Aorta (tissue), 5 donors: ENCODE data around the gene SPC25. TPM values are rescaled to one million over a fixed set of nuclear protein-coding genes. Genes with fewer than 3 reads are reported as not detected.

Experiments used
- ATAC-seq: fragments of 200-7000 bp; cut with Tn5 transposase; one replicate; pipeline ENCODE4 v1.9.1; 2022; ENCODE audit warnings: moderate library complexity; ENCODE audit not compliant: low FRiP score
- DNase-seq, 2 donors: peaks; one replicate each; pipeline ENCODE4 v3.0.0-alpha.2; 2020
- H3K27ac ChIP-seq, 2 donors: one replicate each; pipeline ENCODE4 v1.5.1; 2013; ENCODE audit warnings: low read length in 2 of 2, mild to moderate bottlenecking in 2 of 2, moderate library complexity in 2 of 2, control low read depth in 1 of 2, inconsistent platforms in 1 of 2, low read depth in 1 of 2
- H3K27me3 ChIP-seq, 2 donors: one replicate each; pipeline ENCODE4 v1.6.1; 2013; ENCODE audit warnings: control low read depth in 1 of 2, low read length in 1 of 2, mild to moderate bottlenecking in 1 of 2, moderate library complexity in 1 of 2; ENCODE audit not compliant: insufficient read depth in 2 of 2, control insufficient read depth in 1 of 2
- H3K36me3 ChIP-seq, 2 donors: one replicate each; pipeline ENCODE4 v1.6.1; 2013; ENCODE audit warnings: control low read depth in 1 of 2, low read length in 1 of 2, mild to moderate bottlenecking in 1 of 2; ENCODE audit not compliant: insufficient read depth in 2 of 2, control insufficient read depth in 1 of 2
- H3K4me1 ChIP-seq, 2 donors: one replicate each; pipeline ENCODE4 v1.6.1; 2013; ENCODE audit warnings: low read length in 2 of 2, control low read depth in 1 of 2, mild to moderate bottlenecking in 1 of 2, moderate library complexity in 1 of 2; ENCODE audit not compliant: insufficient read depth in 2 of 2, control insufficient read depth in 1 of 2
- H3K4me3 ChIP-seq, 2 donors: one replicate each; pipeline ENCODE4 v1.5.1; 2013; ENCODE audit warnings: low read length in 2 of 2, control low read depth in 1 of 2, mild to moderate bottlenecking in 1 of 2
- H3K9me3 ChIP-seq: one replicate; pipeline ENCODE4 v1.6.1; 2013; ENCODE audit warnings: mild to moderate bottlenecking, low read length; ENCODE audit not compliant: control insufficient read depth
- WGBS, 2 donors: extraction: QIAGEN DNeasy Blood & Tissue Kit; methylation state at CpG; one replicate each; pipeline ENCODE4 v1.1.7; 2013; 5-methylcytosine and 5-hydroxymethylcytosine counted together
- intact Hi-C, 2 donors: fragments of 100-400 bp; cut with DNase I; formaldehyde crosslinking; loops; one replicate each; pipeline versions ENCODE4 v1.14.2 to v1.15.0; 2022
- polyA plus RNA-seq, 2 donors: library from polyadenylated mRNA; stranded (reverse); fragments of 200-250 nt; gene quantifications; one replicate each; pipeline ENCODE4 v1.2.3, GENCODE V29; 2013
- total RNA-seq, 2 donors: library from RNA; stranded (reverse); fragmentation: NEBNext Ultra II Directional; extraction: Animal tissue kit (Norgen Biotek cat#: 25700); gene quantifications; one replicate each; pipeline ENCODE4 v1.2.1, GENCODE V29; 2021
- donor health status: healthy with polysubstance abuse.
- donor health status: Bipolar disorder and iron deficiency.
- donor health status: DM: no; HTN: no; CAD: no.
- donor health status: DM: no; HTN: no; CAD: no.
- donor health status: DM: yes; HTN: yes; CAD: no.

SPC25 gene
- total and polyA plus RNA-seq, 4 donors = 0.23 to 1.0 (median 0.76) TPM

GRCh38 chr2:168848225-168848624 lies 42.0 kb downstream of the SPC25 start:
- DNase-seq (no peak), ATAC-seq (no peak)
- Histone ChIP-seq H3K4me1 (no peaks in the 10 kb centered on the region), H3K27ac (no peak overlapping the region), H3K4me3 (no peak overlapping the region), H3K9me3 (peaks cover 1% of the 10 kb centered on the region), H3K27me3 (no peaks in the 10 kb centered on the region), H3K36me3 (no peaks in the 10 kb centered on the region)
- WGBS, 2 donors = 90% methylated on average over 3 of the region's 3 CpGs
- intact Hi-C loops = no loop called here

GRCh38 chr2:168843253-168843652 lies 47.0 kb downstream of the SPC25 start:
- no peak for ATAC-seq

GRCh38 chr2:168841445-168841844 lies 48.8 kb downstream of the SPC25 start:
- peaks cover 1% of the 10 kb centered on the region for H3K9me3 ChIP-seq
- DNase-seq (no peak), ATAC-seq (no peak)
- H3K36me3 ChIP-seq = no peaks in the 10 kb centered on the region
- intact Hi-C loops = no loop called here
- 56 to 59% methylated on average over 2 of the region's 2 CpGs for WGBS, 2 donors
- no peaks in the 10 kb centered on the region for H3K27me3 ChIP-seq
- no peak overlapping the region for H3K27ac ChIP-seq
- no peak overlapping the region for H3K4me3 ChIP-seq
- no peaks in the 10 kb centered on the region for H3K4me1 ChIP-seq

More at GRCh38 chr2:168843253-168843652, 47.0 kb downstream of the SPC25 start:
- DNase-seq = no peak
- no peak overlapping the region for H3K27ac ChIP-seq
- no peaks in the 10 kb centered on the region for H3K36me3 ChIP-seq
- H3K27me3 ChIP-seq = no peaks in the 10 kb centered on the region
- peaks cover 1% of the 10 kb centered on the region for H3K9me3 ChIP-seq
- intact Hi-C loops = no loop called here
- no peaks in the 10 kb centered on the region for H3K4me1 ChIP-seq
- H3K4me3 ChIP-seq = no peak overlapping the region
- WGBS, 2 donors = 89 to 95% methylated on average over 3 of the region's 3 CpGs

GRCh38 chr2:168835969-168836368 lies 54.3 kb downstream of the SPC25 start:
- DNase-seq (no peak), ATAC-seq (no peak)
- Histone ChIP-seq H3K36me3 (no peaks in the 10 kb centered on the region), H3K9me3 (no peaks in the 10 kb centered on the region), H3K4me3 (no peak overlapping the region), H3K27me3 (no peaks in the 10 kb centered on the region), H3K27ac (no peak overlapping the region), H3K4me1 (no peaks in the 10 kb centered on the region)
- WGBS, 2 donors = 97 to 99% methylated on average over 2 of the region's 2 CpGs
- intact Hi-C loops = no loop called here

GRCh38 chr2:168831662-168832061 lies 58.6 kb downstream of the SPC25 start:
- intact Hi-C loops = no loop called here
- Histone ChIP-seq H3K4me1 (no peaks in the 10 kb centered on the region), H3K9me3 (no peaks in the 10 kb centered on the region), H3K36me3 (no peaks in the 10 kb centered on the region), H3K4me3 (no peak overlapping the region), H3K27ac (no peak overlapping the region), H3K27me3 (no peaks in the 10 kb centered on the region)
- DNase-seq = no peak
- no peak for ATAC-seq

- Histone ChIP-seq H3K9me3 (no peaks in the 10 kb centered on the region), H3K36me3 (no peaks in the 10 kb centered on the region), H3K27me3 (no peaks in the 10 kb centered on the region), H3K4me1 (no peaks in the 10 kb centered on the region), H3K4me3 (no peak overlapping the region), H3K27ac (no peak overlapping the region)
- intact Hi-C loops = no loop called here
- DNase-seq (no peak), ATAC-seq (no peak)
These were observed 59.3 kb downstream of the SPC25 start for GRCh38 chr2:168830958-168831357.

- Histone ChIP-seq H3K27ac (no peak overlapping the region), H3K36me3 (no peaks in the 10 kb centered on the region), H3K9me3 (peaks cover 2% of the 10 kb centered on the region), H3K4me1 (no peaks in the 10 kb centered on the region), H3K4me3 (no peak overlapping the region), H3K27me3 (no peaks in the 10 kb centered on the region)
- DNase-seq (no peak), ATAC-seq (no peak)
- intact Hi-C loops = no loop called here
These were observed 65.1 kb downstream of the SPC25 start for GRCh38 chr2:168825126-168825525.

GRCh38 chr2:168821992-168822391 lies 68.2 kb downstream of the SPC25 start:
- Histone ChIP-seq H3K4me1 (no peaks in the 10 kb centered on the region), H3K27ac (no peak overlapping the region), H3K9me3 (peaks cover 2% of the 10 kb centered on the region), H3K4me3 (no peak overlapping the region), H3K36me3 (no peaks in the 10 kb centered on the region), H3K27me3 (no peaks in the 10 kb centered on the region)
- intact Hi-C loops = no loop called here
- 67 to 79% methylated on average over 1 of the region's 1 CpG for WGBS, 2 donors
- ATAC-seq (no peak), DNase-seq (no peak)

- intact Hi-C loops = no loop called here
- no peak for ATAC-seq
- Histone ChIP-seq H3K4me1 (no peaks in the 10 kb centered on the region), H3K27me3 (no peaks in the 10 kb centered on the region), H3K27ac (no peak overlapping the region), H3K9me3 (peaks cover 2% of the 10 kb centered on the region), H3K4me3 (no peak overlapping the region), H3K36me3 (no peaks in the 10 kb centered on the region)
- DNase-seq = no peak
- WGBS, 2 donors = 89 to 95% methylated on average over 8 of the region's 8 CpGs
These were observed 68.7 kb downstream of the SPC25 start for GRCh38 chr2:168821577-168821976.
